ENCODE data around the gene CLCF1.
A peak's percentile ranks its signal among the peaks of the same experiment; 100 is the strongest.

Gene CLCF1

GRCh38 chr11:67397986-67398660, 24.7 kb upstream of the CLCF1 start:
- in situ Hi-C loops (cut with MboI; ENCODE audit: low pct_unique_long_range_greater_than_20kb, low sequenced_read_pairs): no loop called here
- DNase-seq: no peak

- in situ Hi-C loops (cut with MboI; ENCODE audit: low pct_unique_long_range_greater_than_20kb, low sequenced_read_pairs): no loop called here
- DNase-seq: no peak
These were observed 24.1 kb upstream of the CLCF1 start for GRCh38 chr11:67397536-67397935.

GRCh38 chr11:67396587-67397389, 23.4 kb upstream of the CLCF1 start:
- in situ Hi-C loops (cut with MboI; ENCODE audit: low pct_unique_long_range_greater_than_20kb, low sequenced_read_pairs): no loop called here
- peak; percentile 44 for DNase-seq

GRCh38 chr11:67396259-67396581, 22.8 kb upstream of the CLCF1 start:
- in situ Hi-C loops (cut with MboI; ENCODE audit: low pct_unique_long_range_greater_than_20kb, low sequenced_read_pairs): no loop called here

GRCh38 chr11:67395555-67396258, 22.3 kb upstream of the CLCF1 start:
- in situ Hi-C loops (cut with MboI; ENCODE audit: low pct_unique_long_range_greater_than_20kb, low sequenced_read_pairs): no loop called here
- no peak for DNase-seq

More at GRCh38 chr11:67396259-67396581, 22.8 kb upstream of the CLCF1 start:
- DNase-seq: no peak

GRCh38 chr11:67393990-67394389, 20.6 kb upstream of the CLCF1 start:
- in situ Hi-C loops (cut with MboI; ENCODE audit: low pct_unique_long_range_greater_than_20kb, low sequenced_read_pairs): no loop called here
- no peak for DNase-seq

- in situ Hi-C loops (cut with MboI; ENCODE audit: low pct_unique_long_range_greater_than_20kb, low sequenced_read_pairs): no loop called here
- no peak for DNase-seq
These were observed 20.0 kb upstream of the CLCF1 start for GRCh38 chr11:67393437-67393836.

GRCh38 chr11:67392183-67392715, 18.9 kb upstream of the CLCF1 start:
- no peak for DNase-seq
- in situ Hi-C loops (cut with MboI; ENCODE audit: low pct_unique_long_range_greater_than_20kb, low sequenced_read_pairs): no loop called here

GRCh38 chr11:67391304-67392182, 18.1 kb upstream of the CLCF1 start, which contains the start of gene RAD9A:
Gene RAD9A, plus strand, starts transcription at chr11:67391986. Its CDS starts 59 bp downstream, at chr11:67392045.
- in situ Hi-C loops (cut with MboI; ENCODE audit: low pct_unique_long_range_greater_than_20kb, low sequenced_read_pairs): no loop called here
- DNase-seq: peak; percentile 90

- DNase-seq: no peak
- in situ Hi-C loops (cut with MboI; ENCODE audit: low pct_unique_long_range_greater_than_20kb, low sequenced_read_pairs): no loop called here
These were observed 17.5 kb upstream of the CLCF1 start for GRCh38 chr11:67390947-67391303.

GRCh38 chr11:67389477-67389876, 16.1 kb upstream of the CLCF1 start:
- peak; percentile 61 for DNase-seq
- in situ Hi-C loops (cut with MboI; ENCODE audit: low pct_unique_long_range_greater_than_20kb, low sequenced_read_pairs): no loop called here

- in situ Hi-C loops (cut with MboI; ENCODE audit: low pct_unique_long_range_greater_than_20kb, low sequenced_read_pairs): no loop called here
- DNase-seq: no peak
These were observed 14.1 kb upstream of the CLCF1 start for GRCh38 chr11:67387518-67387917.

- in situ Hi-C loops (cut with MboI; ENCODE audit: low pct_unique_long_range_greater_than_20kb, low sequenced_read_pairs): no loop called here
- DNase-seq: peak; percentile 59
These were observed 13.7 kb upstream of the CLCF1 start for GRCh38 chr11:67387069-67387468.

- DNase-seq: no peak
- in situ Hi-C loops (cut with MboI; ENCODE audit: low pct_unique_long_range_greater_than_20kb, low sequenced_read_pairs): no loop called here
These were observed 11.5 kb upstream of the CLCF1 start for GRCh38 chr11:67384851-67385366.

GRCh38 chr11:67382276-67383136, 9.1 kb upstream of the CLCF1 start:
- peak; percentile 87 for DNase-seq
- in situ Hi-C loops (cut with MboI; ENCODE audit: low pct_unique_long_range_greater_than_20kb, low sequenced_read_pairs): no loop called here

GRCh38 chr11:67381244-67381972, 8.0 kb upstream of the CLCF1 start:
- DNase-seq: peak; percentile 55
- in situ Hi-C loops (cut with MboI; ENCODE audit: low pct_unique_long_range_greater_than_20kb, low sequenced_read_pairs): no loop called here

Data from KBM-7 (cell line).